OCI-LY1 (cell line): Measurements from ENCODE around the gene ATP2B2.

Experiments
- H2AFZ ChIP-seq: fragments of 200-600 bp; sonication (generic), shearing (Covaris generic); 2 replicates; pipeline ENCODE4 v1.6.0; 2014; ENCODE audit warnings: antibody characterized with exemption, mild to moderate bottlenecking, low read length
- H3F3A ChIP-seq: fragments of 200-600 bp; sonication (generic), shearing (Covaris generic); 2 replicates; pipeline ENCODE4 v1.6.0; 2014; ENCODE audit warnings: mild to moderate bottlenecking, antibody characterized with exemption, low read length, moderate library complexity; ENCODE audit not compliant: insufficient read depth
- H3K27ac ChIP-seq: fragments of 200-600 bp; sonication (generic); 2 replicates; pipeline ENCODE4 v1.5.1; 2014; ENCODE audit warnings: low read length, mixed run types, mild to moderate bottlenecking, low read depth; ENCODE audit not compliant: poor library complexity, severe bottlenecking
- H3K27me3 ChIP-seq: fragments of 200-600 bp; sonication (generic); 2 replicates; pipeline ENCODE4 v1.6.0; 2014; ENCODE audit warnings: antibody characterized with exemption, mild to moderate bottlenecking, low read length, moderate library complexity; ENCODE audit not compliant: insufficient read depth
- H3K36me3 ChIP-seq: fragments of 200-600 bp; sonication (generic); 2 replicates; pipeline ENCODE4 v1.6.1; 2014; ENCODE audit warnings: mild to moderate bottlenecking, antibody characterized with exemption, low read length, moderate library complexity, mixed read lengths; ENCODE audit not compliant: insufficient read depth
- H3K4me1 ChIP-seq: fragments of 200-600 bp; sonication (generic); 2 replicates; pipeline ENCODE4 v1.5.1; 2014; ENCODE audit warnings: mild to moderate bottlenecking, low read length, moderate library complexity; ENCODE audit not compliant: insufficient read depth, severe bottlenecking
- H3K4me2 ChIP-seq: fragments of 200-600 bp; sonication (generic), shearing (Covaris generic); 2 replicates; pipeline ENCODE4 v1.6.1; 2014; ENCODE audit warnings: low read length
- H3K4me3 ChIP-seq: fragments of 200-600 bp; sonication (generic); 2 replicates; pipeline ENCODE4 v1.5.1; 2014; ENCODE audit warnings: low read length, low read depth, mild to moderate bottlenecking, mixed read lengths; ENCODE audit not compliant: poor library complexity, severe bottlenecking
- H3K79me2 ChIP-seq: fragments of 200-600 bp; shearing (Covaris generic); 2 replicates; pipeline ENCODE4 v1.6.1; 2016; ENCODE audit warnings: mixed run types, low read length, mixed read lengths; ENCODE audit not compliant: insufficient read depth
- H3K9ac ChIP-seq: fragments of 200-600 bp; sonication (generic), shearing (Covaris generic); 2 replicates; pipeline ENCODE4 v1.6.1; 2014; ENCODE audit warnings: mild to moderate bottlenecking, low read length, mixed read lengths
- H3K9me2 ChIP-seq: fragments of 200-600 bp; sonication (generic), shearing (Covaris generic); 2 replicates; pipeline ENCODE4 v1.6.1; 2014; ENCODE audit warnings: low read depth, mild to moderate bottlenecking, low read length, mixed read lengths
- H3K9me3 ChIP-seq: fragments of 200-600 bp; shearing (Covaris generic); 2 replicates; pipeline ENCODE4 v1.6.1; 2014; ENCODE audit warnings: low read length, mixed read lengths
- H4K20me1 ChIP-seq: fragments of 200-600 bp; sonication (generic), shearing (Covaris generic); 2 replicates; pipeline ENCODE4 v1.6.0; 2016; ENCODE audit warnings: mild to moderate bottlenecking, low read length; ENCODE audit not compliant: insufficient read depth
- EZH2 ChIP-seq: fragments of 200-600 bp; sonication (generic), shearing (Covaris generic); IDR thresholded peaks from 2 replicates; pipeline ENCODE4 v1.8.0; 2017; ENCODE audit warnings: borderline replicate concordance, mixed run types, mild to moderate bottlenecking, antibody characterized with exemption, low read length, moderate library complexity, mixed read lengths
- TF ChIP-seq, protein P1 (sequence below): fragments of 200-600 bp; sonication (generic), shearing (Covaris generic); IDR thresholded peaks from 2 replicates; pipeline ENCODE4 v1.5.1; 2017; ENCODE audit warnings: mild to moderate bottlenecking, antibody characterized with exemption, low read length, moderate library complexity, mixed read lengths

ATP2B2 gene

DNA sequence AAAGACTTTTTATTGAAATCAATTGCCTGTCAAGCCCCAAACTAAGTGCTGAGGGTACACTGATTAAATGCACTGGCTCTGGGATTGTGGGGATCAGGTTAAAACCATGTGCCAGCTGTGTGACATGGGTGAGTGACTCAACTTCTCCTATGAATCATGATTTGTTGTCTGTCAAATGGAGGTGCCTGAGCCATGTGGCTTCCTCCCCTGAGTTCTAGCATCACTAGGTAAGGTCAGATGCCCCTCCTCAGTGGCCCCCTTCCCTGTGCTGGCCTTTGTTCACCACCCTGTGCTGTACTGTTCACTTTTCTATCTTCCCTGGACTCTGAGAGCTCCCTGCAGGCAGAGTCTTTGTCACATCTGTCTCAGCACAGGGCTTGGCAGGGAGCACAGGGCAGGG, 43.6 kb upstream of the ATP2B2 start:
- H3K36me3 ChIP-seq: no peaks in the 10 kb centered on the region
- H4K20me1 ChIP-seq: no peaks in the 10 kb centered on the region
- TF ChIP-seq, protein P1, sequence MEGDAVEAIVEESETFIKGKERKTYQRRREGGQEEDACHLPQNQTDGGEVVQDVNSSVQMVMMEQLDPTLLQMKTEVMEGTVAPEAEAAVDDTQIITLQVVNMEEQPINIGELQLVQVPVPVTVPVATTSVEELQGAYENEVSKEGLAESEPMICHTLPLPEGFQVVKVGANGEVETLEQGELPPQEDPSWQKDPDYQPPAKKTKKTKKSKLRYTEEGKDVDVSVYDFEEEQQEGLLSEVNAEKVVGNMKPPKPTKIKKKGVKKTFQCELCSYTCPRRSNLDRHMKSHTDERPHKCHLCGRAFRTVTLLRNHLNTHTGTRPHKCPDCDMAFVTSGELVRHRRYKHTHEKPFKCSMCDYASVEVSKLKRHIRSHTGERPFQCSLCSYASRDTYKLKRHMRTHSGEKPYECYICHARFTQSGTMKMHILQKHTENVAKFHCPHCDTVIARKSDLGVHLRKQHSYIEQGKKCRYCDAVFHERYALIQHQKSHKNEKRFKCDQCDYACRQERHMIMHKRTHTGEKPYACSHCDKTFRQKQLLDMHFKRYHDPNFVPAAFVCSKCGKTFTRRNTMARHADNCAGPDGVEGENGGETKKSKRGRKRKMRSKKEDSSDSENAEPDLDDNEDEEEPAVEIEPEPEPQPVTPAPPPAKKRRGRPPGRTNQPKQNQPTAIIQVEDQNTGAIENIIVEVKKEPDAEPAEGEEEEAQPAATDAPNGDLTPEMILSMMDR: no peak
- no peak for TF ChIP-seq EZH2
- H3K9me3 ChIP-seq: no peaks in the 10 kb centered on the region
- H3K27me3 ChIP-seq: 0 out of 2 replicates have a peak, but pooled peaks cover 5% of the 10 kb centered on the region
- no peaks in the 10 kb centered on the region for H3K4me1 ChIP-seq
- H3K9ac ChIP-seq: no peak overlapping the region
- no peak overlapping the region for H3K27ac ChIP-seq
- no peaks in the 10 kb centered on the region for H3F3A ChIP-seq
- H2AFZ ChIP-seq: no peak overlapping the region
- no peak overlapping the region for H3K4me3 ChIP-seq
- H3K4me2 ChIP-seq: no peak overlapping the region
- H3K9me2 ChIP-seq: no peaks in the 10 kb centered on the region
- no peaks in the 10 kb centered on the region for H3K79me2 ChIP-seq

DNA sequence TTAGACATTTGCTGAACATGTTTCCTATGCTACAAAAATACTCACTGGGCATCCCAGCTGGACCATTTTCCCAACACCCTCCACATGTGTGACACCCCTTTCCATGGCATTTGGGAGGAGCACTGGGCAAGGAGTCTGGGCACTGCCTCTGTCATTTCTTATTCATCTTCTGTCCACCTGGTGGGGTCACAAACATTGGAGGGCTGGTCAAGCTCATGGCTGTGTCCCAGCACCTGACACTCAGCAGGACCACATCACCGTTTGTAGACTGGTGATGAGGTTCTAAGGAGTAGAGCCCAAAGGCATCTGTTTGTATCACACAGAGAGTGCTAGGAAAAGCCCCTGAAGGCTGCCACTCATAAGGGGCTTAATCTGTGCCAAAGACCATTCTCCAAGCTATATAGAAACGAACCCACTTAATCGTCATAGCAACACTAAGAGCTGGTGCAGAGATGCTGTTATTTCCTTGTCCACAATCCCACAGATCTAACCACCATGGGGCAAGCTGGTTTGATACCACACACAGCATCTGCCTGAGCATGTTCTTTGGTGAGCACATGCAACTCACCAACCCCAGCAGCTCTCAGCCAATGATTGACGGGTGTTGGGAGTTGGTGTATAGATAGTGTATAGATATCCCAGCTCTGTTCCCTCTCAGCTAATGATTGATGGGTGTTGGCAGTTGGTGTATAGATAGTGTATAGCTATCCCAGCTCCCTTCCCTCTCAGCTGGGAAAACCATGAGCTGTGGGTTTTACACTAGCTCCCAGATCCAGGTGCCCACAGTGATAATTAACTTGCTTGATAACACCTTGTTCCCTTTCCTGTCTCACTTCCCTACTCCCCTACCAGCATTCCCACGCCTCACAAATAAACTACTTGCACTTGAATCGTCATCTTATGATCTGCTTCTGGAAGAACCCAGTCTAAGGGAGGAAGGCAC, 42.7 kb upstream of the ATP2B2 start:
- no peak for TF ChIP-seq EZH2
- TF ChIP-seq, protein P1: no peak
- H3K36me3 ChIP-seq: no peaks in the 10 kb centered on the region
- H4K20me1 ChIP-seq: no peaks in the 10 kb centered on the region
- no peaks in the 10 kb centered on the region for H3K9me3 ChIP-seq
- H3K79me2 ChIP-seq: no peaks in the 10 kb centered on the region
- H3F3A ChIP-seq: no peaks in the 10 kb centered on the region
- H3K27ac ChIP-seq: no peak overlapping the region
- no peaks in the 10 kb centered on the region for H3K4me1 ChIP-seq
- H3K27me3 ChIP-seq: 0 out of 2 replicates have a peak, but pooled peaks cover 5% of the 10 kb centered on the region
- H2AFZ ChIP-seq: no peak overlapping the region
- H3K9ac ChIP-seq: no peak overlapping the region
- H3K9me2 ChIP-seq: no peaks in the 10 kb centered on the region
- H3K4me3 ChIP-seq: no peak overlapping the region
- H3K4me2 ChIP-seq: no peak overlapping the region

DNA sequence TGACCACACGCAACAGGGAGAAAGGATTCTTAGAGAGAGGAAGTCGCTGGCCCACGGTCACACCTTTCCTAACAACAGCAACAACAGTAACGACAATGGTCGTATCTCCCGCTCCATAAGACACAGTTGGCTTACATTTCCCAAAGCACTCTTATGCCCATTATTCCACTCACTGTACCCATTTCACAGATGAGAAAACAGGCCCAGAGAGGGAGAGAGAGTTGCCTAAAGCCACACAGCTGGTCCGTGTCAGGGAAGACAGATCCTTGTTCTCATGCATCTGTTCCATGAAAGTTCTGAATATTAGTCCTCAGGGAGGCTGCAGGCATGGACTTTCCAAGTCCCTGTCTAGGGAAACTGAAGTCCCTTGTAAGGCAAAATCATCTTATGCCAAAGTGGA, 42.0 kb upstream of the ATP2B2 start:
- H4K20me1 ChIP-seq: no peaks in the 10 kb centered on the region
- no peak overlapping the region for H3K4me2 ChIP-seq
- no peaks in the 10 kb centered on the region for H3F3A ChIP-seq
- no peak overlapping the region for H3K9ac ChIP-seq
- no peaks in the 10 kb centered on the region for H3K36me3 ChIP-seq
- no peaks in the 10 kb centered on the region for H3K9me3 ChIP-seq
- no peak for TF ChIP-seq EZH2
- TF ChIP-seq, protein P1: no peak
- no peaks in the 10 kb centered on the region for H3K9me2 ChIP-seq
- no peak overlapping the region for H3K4me3 ChIP-seq
- H3K4me1 ChIP-seq: no peaks in the 10 kb centered on the region
- no peak overlapping the region for H2AFZ ChIP-seq
- H3K27me3 ChIP-seq: 0 out of 2 replicates have a peak, but pooled peaks cover 2% of the 10 kb centered on the region
- no peak overlapping the region for H3K27ac ChIP-seq
- H3K79me2 ChIP-seq: no peaks in the 10 kb centered on the region
